ENCODE data around the gene BRD7.

DNA sequence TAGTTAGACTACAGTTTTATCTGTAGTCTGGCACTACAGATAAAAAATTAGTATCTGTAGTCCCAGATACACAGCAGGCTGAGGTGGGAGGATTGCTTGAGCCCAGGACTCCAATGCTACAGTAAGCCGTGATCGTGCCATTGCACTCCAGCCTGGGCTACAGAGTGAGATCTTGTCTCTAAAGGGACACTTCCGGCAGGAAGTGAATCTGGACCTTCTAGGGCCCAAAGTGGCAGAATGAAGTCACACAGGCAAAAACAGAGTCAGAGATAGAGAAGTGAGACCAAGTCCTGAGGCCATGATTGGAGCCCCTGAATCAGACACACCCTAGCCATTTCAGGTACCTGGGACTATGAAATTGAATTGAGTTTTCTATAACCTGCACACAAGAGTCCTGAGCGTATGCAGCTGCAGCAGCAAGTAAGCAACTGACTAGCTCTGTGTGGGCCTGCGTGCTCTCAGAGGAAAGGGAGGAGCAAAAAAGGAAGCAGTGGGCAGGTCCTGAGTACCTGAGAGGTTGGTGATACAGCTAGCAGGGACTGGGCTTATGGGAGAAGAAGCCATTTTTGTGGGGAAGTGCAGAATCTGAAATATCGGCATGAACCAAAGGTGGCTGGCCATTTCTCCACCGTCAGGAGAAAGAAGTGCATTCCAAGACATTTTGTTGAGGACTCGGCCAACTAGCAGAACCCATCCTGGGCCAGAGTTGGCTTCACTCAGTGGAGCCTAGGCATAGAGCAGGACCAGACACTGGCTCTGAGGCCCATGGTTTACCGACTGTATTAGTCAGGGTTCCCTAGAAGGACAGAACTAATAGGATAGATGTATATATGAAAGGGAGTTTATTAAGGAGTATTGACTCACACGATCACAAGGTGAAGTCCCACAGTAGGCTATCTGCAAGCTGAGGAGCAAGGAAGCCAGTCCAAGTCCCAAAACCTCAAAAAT, 27.2 kb upstream of the BRD7 start:
- TF ChIP-seq, protein P1, sequence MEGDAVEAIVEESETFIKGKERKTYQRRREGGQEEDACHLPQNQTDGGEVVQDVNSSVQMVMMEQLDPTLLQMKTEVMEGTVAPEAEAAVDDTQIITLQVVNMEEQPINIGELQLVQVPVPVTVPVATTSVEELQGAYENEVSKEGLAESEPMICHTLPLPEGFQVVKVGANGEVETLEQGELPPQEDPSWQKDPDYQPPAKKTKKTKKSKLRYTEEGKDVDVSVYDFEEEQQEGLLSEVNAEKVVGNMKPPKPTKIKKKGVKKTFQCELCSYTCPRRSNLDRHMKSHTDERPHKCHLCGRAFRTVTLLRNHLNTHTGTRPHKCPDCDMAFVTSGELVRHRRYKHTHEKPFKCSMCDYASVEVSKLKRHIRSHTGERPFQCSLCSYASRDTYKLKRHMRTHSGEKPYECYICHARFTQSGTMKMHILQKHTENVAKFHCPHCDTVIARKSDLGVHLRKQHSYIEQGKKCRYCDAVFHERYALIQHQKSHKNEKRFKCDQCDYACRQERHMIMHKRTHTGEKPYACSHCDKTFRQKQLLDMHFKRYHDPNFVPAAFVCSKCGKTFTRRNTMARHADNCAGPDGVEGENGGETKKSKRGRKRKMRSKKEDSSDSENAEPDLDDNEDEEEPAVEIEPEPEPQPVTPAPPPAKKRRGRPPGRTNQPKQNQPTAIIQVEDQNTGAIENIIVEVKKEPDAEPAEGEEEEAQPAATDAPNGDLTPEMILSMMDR (IDR thresholded peaks at IDR 0.05), result no peak
- TF ChIP-seq POLR2A (IDR thresholded peaks at IDR 0.05), result no peak

Data from heart left ventricle (tissue), 13 donors.